GM13976 (cell line): ENCODE measurements around the gene SFRP2.

Experiments
- DNase-seq: peaks from one replicate; pipeline ENCODE4 v3.0.0; 2012; ENCODE audit warnings: low spot score
- in situ Hi-C: fragments of 300-500 bp; cut with MboI; formaldehyde crosslinking; loops from one replicate; pipeline ENCODE4 v1.12.0; 2022; ENCODE audit warnings: low sequenced_read_pairs, mixed read lengths, inconsistent platforms; ENCODE audit not compliant: unreplicated experiment
- TF ChIP-seq, protein P1 (sequence below): IDR thresholded peaks from 2 replicates; pipeline ENCODE4 v1.5.1; 2012; ENCODE audit warnings: borderline replicate concordance, mild to moderate bottlenecking; ENCODE audit not compliant: insufficient read depth; ENCODE audit errors: extremely low read depth, missing control alignments, control extremely low read depth

Gene SFRP2

GRCh38 chr4:153766758-153767157 lies 22.1 kb downstream of the SFRP2 start:
- TF ChIP-seq, protein P1, sequence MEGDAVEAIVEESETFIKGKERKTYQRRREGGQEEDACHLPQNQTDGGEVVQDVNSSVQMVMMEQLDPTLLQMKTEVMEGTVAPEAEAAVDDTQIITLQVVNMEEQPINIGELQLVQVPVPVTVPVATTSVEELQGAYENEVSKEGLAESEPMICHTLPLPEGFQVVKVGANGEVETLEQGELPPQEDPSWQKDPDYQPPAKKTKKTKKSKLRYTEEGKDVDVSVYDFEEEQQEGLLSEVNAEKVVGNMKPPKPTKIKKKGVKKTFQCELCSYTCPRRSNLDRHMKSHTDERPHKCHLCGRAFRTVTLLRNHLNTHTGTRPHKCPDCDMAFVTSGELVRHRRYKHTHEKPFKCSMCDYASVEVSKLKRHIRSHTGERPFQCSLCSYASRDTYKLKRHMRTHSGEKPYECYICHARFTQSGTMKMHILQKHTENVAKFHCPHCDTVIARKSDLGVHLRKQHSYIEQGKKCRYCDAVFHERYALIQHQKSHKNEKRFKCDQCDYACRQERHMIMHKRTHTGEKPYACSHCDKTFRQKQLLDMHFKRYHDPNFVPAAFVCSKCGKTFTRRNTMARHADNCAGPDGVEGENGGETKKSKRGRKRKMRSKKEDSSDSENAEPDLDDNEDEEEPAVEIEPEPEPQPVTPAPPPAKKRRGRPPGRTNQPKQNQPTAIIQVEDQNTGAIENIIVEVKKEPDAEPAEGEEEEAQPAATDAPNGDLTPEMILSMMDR = no peak
- no peak for DNase-seq
- in situ Hi-C loops = no loop called here

GRCh38 chr4:153765894-153766293 lies 23.0 kb downstream of the SFRP2 start:
- in situ Hi-C loops = no loop called here
- TF ChIP-seq, protein P1 = no peak
- no peak for DNase-seq

GRCh38 chr4:153764601-153765368 lies 24.1 kb downstream of the SFRP2 start:
- TF ChIP-seq, protein P1 = no peak
- DNase-seq = no peak
- in situ Hi-C loops = no loop called here

DNA sequence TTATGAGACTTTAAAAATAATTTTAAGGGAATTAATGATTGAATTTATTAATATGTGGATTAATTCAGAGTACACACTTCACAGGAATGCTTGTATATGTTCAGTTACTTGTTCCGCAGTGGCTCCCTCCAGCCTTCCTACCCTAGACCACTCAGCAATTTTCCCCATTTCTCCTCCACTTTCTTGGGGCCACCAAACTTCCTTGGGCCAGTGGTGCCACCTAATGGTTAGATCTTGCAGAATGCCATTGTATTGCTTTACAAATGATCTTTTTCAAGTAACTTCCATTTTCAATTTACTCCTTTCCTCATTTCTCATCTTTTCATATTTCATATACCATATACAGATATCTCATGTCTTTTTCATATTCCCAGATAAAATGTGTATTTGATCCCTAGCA lies 25.5 kb downstream of the SFRP2 start:
- TF ChIP-seq, protein P1 = no peak
- no peak for DNase-seq
- in situ Hi-C loops = no loop called here

DNA sequence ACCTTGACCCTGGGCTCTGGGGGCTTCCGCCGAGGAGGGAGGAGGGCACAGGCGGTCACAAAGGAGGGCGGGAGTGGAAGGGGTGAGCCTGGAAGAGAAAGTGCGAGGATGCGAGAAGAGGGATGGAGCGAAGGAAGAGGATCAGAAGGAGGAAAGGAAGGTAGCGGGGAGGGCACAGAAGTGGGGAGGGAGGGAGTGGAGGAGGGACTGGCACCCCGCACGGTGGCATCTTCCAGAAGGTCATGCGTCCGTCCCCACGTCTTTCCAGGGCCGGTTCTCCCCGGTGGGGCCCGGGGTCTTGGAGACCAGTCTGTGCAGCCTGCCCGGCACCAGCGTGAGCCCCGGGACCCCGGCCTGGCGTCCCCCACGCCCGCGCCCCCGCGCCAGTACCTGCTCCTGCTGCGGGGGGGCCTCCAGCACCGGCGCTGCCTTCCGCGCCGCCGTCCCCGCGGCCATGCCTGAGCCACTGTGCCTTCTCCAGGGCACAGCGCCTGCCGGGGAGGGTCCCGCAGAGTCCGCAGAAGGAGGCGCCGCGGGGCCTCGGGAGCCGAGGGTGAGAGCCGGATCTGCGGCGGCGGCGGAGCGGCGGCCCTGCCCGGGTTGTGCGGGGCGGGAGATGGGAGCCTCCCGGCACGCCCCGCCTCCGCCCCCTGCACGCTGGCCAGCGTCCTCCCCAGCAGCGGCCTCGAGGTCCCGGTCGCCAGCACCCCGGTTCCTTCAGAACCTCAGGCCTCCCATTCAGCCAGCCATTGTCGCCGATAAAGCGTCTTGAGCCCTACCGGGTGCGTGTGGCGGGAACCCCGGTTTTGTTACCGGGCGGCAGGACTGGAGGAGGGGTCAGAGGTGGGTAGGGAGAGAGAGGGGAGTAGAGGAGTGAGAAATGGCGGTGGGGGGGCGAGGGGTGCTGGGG lies 29.2 kb downstream of the SFRP2 start, which contains the start of gene RNF175:
Gene RNF175 (minus strand): TSS at position 618 of the 910 bp plus-strand sequence. CDS start 162 bp downstream, at position 456.
- no peak for DNase-seq
- TF ChIP-seq, protein P1 = no peak
- in situ Hi-C loops = no loop called here

GRCh38 chr4:153758688-153759406 lies 30.0 kb downstream of the SFRP2 start:
- in situ Hi-C loops = no loop called here
- DNase-seq = no peak
- TF ChIP-seq, protein P1 = no peak
